Kidney (tissue), 14 donors: ENCODE data around the gene ROR2. TPM values are rescaled to one million over a fixed set of nuclear protein-coding genes. Genes with fewer than 3 reads are reported as not detected.

Experiments
- DNase-seq, 5 donors: peaks; one replicate each; pipeline ENCODE4 v3.0.0-alpha.2; 2013 to 2020
- FAIRE-seq: peaks from 2 replicates; lab custom pipeline; 2012; peaks lifted over from hg19 to GRCh38; lab: Jason Lieb, UNC
- H3K27ac ChIP-seq, 2 donors: one replicate each; pipeline ENCODE4 v1.7.0; 2013; ENCODE audit warnings: low read depth in 2 of 2, low read length in 2 of 2, inconsistent platforms in 1 of 2
- H3K27me3 ChIP-seq: one replicate; pipeline ENCODE4 v1.7.1; 2013; ENCODE audit warnings: low read length, inconsistent platforms; ENCODE audit not compliant: control insufficient read depth, insufficient read depth
- H3K36me3 ChIP-seq, 3 donors: one replicate each; pipeline versions ENCODE4 v1.7.0 to v1.7.1; 2013; ENCODE audit warnings: low read length in 3 of 3, control low read depth in 1 of 3, inconsistent platforms in 1 of 3; ENCODE audit not compliant: insufficient read depth in 3 of 3, control insufficient read depth in 2 of 3
- H3K4me1 ChIP-seq, 3 donors: one replicate each; pipeline versions ENCODE4 v1.7.0 to v1.7.1; 2013; ENCODE audit warnings: low read length in 3 of 3, inconsistent platforms in 1 of 3, low read depth in 1 of 3; ENCODE audit not compliant: control insufficient read depth in 2 of 3, insufficient read depth in 2 of 3
- H3K4me3 ChIP-seq, 3 donors: one replicate each; pipeline versions ENCODE4 v1.7.0 to v1.8.1; 2013; ENCODE audit warnings: low read length in 3 of 3, control low read depth in 1 of 3, inconsistent platforms in 1 of 3
- H3K9ac ChIP-seq, 3 donors: one replicate each; pipeline versions ENCODE4 v1.7.0 to v1.7.1; 2013; ENCODE audit warnings: low read length in 3 of 3, control low read depth in 1 of 3, inconsistent platforms in 1 of 3
- H3K9me3 ChIP-seq, 3 donors: one replicate each; pipeline versions ENCODE4 v1.7.0 to v1.7.1; 2013; ENCODE audit warnings: low read length in 3 of 3, control low read depth in 1 of 3, inconsistent platforms in 1 of 3; ENCODE audit not compliant: control insufficient read depth in 2 of 3, insufficient read depth in 1 of 3
- intact Hi-C: fragments of 100-400 bp; cut with DNase I; formaldehyde crosslinking; loops from one replicate; pipeline ENCODE4 v1.11.1; 2022
- polyA plus RNA-seq: library from polyadenylated mRNA; stranded (reverse); fragments of 350-450 nt; fragmentation: Illumina TruSeq; extraction: RNeasy Lipid Tissue Mini Kit (QIAGEN cat#74804); gene quantifications from one replicate; pipeline ENCODE4 v1.2.3, GENCODE V29; 2014; ENCODE audit warnings: low read depth, low replicate concordance; ENCODE audit not compliant: insufficient read depth
- total RNA-seq: library from RNA; stranded (reverse); fragmentation: NEBNext Ultra II Directional; extraction: Animal tissue kit (Norgen Biotek cat#: 25700); gene quantifications from one replicate; pipeline ENCODE4 v1.2.1, GENCODE V29; 2021
- TF ChIP-seq, protein P1 (sequence below): IDR thresholded peaks from 3 replicates; pipeline ENCODE4 v1.5.1; 2012; ENCODE audit warnings: mild to moderate bottlenecking, moderate library complexity, borderline replicate concordance; ENCODE audit not compliant: insufficient read depth; ENCODE audit errors: extremely low read depth
- donor health status: control.
- donor health status: control.
- donor health status: control.
- donor health status: control.
- donor health status: control.
- donor health status: DM: yes; HTN: yes; CAD: no.
- donor health status: Normal renal cell carcinoma (clear cell type).

The ROR2 gene
- total and polyA plus RNA-seq, 2 donors from 2014 or later: 1.5 to 5.7 TPM

GRCh38 chr9:91736311-91736710 is 213.7 kb downstream of the ROR2 start:
- Histone ChIP-seq H3K4me3 (no peak overlapping the region), H3K9me3 (no peaks in the 10 kb centered on the region), H3K9ac (no peak overlapping the region), H3K36me3 (no peaks in the 10 kb centered on the region), H3K27me3 (no peaks in the 10 kb centered on the region), H3K4me1 (no peaks in the 10 kb centered on the region), H3K27ac (no peak overlapping the region)
- TF ChIP-seq, protein P1, sequence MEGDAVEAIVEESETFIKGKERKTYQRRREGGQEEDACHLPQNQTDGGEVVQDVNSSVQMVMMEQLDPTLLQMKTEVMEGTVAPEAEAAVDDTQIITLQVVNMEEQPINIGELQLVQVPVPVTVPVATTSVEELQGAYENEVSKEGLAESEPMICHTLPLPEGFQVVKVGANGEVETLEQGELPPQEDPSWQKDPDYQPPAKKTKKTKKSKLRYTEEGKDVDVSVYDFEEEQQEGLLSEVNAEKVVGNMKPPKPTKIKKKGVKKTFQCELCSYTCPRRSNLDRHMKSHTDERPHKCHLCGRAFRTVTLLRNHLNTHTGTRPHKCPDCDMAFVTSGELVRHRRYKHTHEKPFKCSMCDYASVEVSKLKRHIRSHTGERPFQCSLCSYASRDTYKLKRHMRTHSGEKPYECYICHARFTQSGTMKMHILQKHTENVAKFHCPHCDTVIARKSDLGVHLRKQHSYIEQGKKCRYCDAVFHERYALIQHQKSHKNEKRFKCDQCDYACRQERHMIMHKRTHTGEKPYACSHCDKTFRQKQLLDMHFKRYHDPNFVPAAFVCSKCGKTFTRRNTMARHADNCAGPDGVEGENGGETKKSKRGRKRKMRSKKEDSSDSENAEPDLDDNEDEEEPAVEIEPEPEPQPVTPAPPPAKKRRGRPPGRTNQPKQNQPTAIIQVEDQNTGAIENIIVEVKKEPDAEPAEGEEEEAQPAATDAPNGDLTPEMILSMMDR: no peak
- FAIRE-seq (no peak), DNase-seq (no peak)
- intact Hi-C loops: loop anchor here (10.0 kb wide), 1 partner anchor 822 kb away; no protein-coding TSS in a partner anchor

DNA sequence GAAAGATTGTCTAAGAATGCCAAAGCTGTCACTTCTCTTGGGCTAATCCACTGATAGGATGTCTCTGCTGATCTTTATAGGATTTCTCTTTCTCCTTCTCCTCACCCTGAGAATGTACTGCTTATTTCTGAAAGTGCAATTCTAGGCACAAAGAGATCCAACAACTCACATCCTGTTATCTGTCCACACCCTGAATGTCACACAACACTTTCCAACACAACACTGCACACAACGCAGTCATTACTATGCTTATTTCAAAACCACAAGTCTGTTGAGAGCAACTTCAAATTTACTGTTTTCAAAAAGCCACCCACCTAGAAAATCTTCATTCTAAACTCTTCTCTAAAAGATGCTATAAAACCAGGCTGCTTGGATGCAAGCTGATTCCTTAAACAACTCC is 215.0 kb downstream of the ROR2 start:
- H3K4me1 ChIP-seq: no peaks in the 10 kb centered on the region
- no peak for DNase-seq
- H3K27ac ChIP-seq: no peak overlapping the region
- no peak overlapping the region for H3K4me3 ChIP-seq
- no peaks in the 10 kb centered on the region for H3K9me3 ChIP-seq
- no peaks in the 10 kb centered on the region for H3K27me3 ChIP-seq
- intact Hi-C loops: loop anchor here (10.0 kb wide), 1 partner anchor 820 kb away; no protein-coding TSS in a partner anchor
- FAIRE-seq: no peak
- TF ChIP-seq, protein P1: no peak
- H3K9ac ChIP-seq: no peak overlapping the region
- no peaks in the 10 kb centered on the region for H3K36me3 ChIP-seq

GRCh38 chr9:91734371-91734981 is 215.6 kb downstream of the ROR2 start:
- no peaks in the 10 kb centered on the region for H3K36me3 ChIP-seq
- H3K9ac ChIP-seq: no peak overlapping the region
- FAIRE-seq: no peak
- TF ChIP-seq, protein P1: peak; percentile 83
- H3K4me1 ChIP-seq: no peaks in the 10 kb centered on the region
- no peaks in the 10 kb centered on the region for H3K9me3 ChIP-seq
- DNase-seq: peak; percentile 62 to 85 (median 76)
- no peaks in the 10 kb centered on the region for H3K27me3 ChIP-seq
- intact Hi-C loops: loop anchor here (10.0 kb wide), 1 partner anchor 820 kb away; no protein-coding TSS in a partner anchor
- H3K4me3 ChIP-seq: no peak overlapping the region
- H3K27ac ChIP-seq: no peak overlapping the region
